Stimulated activated CD4-positive, alpha-beta T cell treated with anti-CD3 and anti-CD28 coated beads, Interleukin-4, amount 100 ng/mL, for 24 hours (primary cell): ENCODE data around the gene ZNF14.
"Not testable (repeated sequence)": the region's sequence is repeated elsewhere in the genome, so short reads cannot be mapped to it uniquely, and the experiment has no call there.

Source experiments
- DNase-seq: peaks from one replicate; pipeline ENCODE4 v3.0.0-alpha.2; 2020

ZNF14 gene

GRCh38 chr19:19746286-19747213, 13.6 kb upstream of the ZNF14 start:
- DNase-seq: no peak

GRCh38 chr19:19745496-19746285, 12.8 kb upstream of the ZNF14 start:
- no peak for DNase-seq

GRCh38 chr19:19744641-19745040, 11.7 kb upstream of the ZNF14 start:
- no peak for DNase-seq

- DNase-seq: not testable (repeated sequence)
These were observed 11.0 kb upstream of the ZNF14 start for GRCh38 chr19:19743921-19744320.

GRCh38 chr19:19743176-19743575, 10.3 kb upstream of the ZNF14 start:
- DNase-seq: no peak

- no peak for DNase-seq
These were observed 9.9 kb upstream of the ZNF14 start for GRCh38 chr19:19742773-19743172.

GRCh38 chr19:19741184-19741583, 8.3 kb upstream of the ZNF14 start:
- no peak for DNase-seq

- DNase-seq: no peak
These were observed 7.8 kb upstream of the ZNF14 start for GRCh38 chr19:19740755-19741154.

GRCh38 chr19:19738564-19738963, 5.7 kb upstream of the ZNF14 start:
- DNase-seq: no peak

GRCh38 chr19:19737559-19738332, 4.8 kb upstream of the ZNF14 start:
- DNase-seq: no peak

- DNase-seq: no peak
These were observed 11.0 kb downstream of the ZNF14 start for GRCh38 chr19:19721896-19722295.

- no peak for DNase-seq
These were observed 13.1 kb downstream of the ZNF14 start for GRCh38 chr19:19719798-19720197.

GRCh38 chr19:19711934-19712828, 20.7 kb downstream of the ZNF14 start:
- DNase-seq: no peak

GRCh38 chr19:19711306-19711933, 21.5 kb downstream of the ZNF14 start:
- DNase-seq: no peak

- DNase-seq: no peak
These were observed 22.4 kb downstream of the ZNF14 start for GRCh38 chr19:19710506-19710905.

GRCh38 chr19:19704836-19705235, 28.1 kb downstream of the ZNF14 start:
- DNase-seq: no peak

GRCh38 chr19:19700493-19700892, 32.4 kb downstream of the ZNF14 start:
- not testable (repeated sequence) for DNase-seq

- no peak for DNase-seq
These were observed 35.3 kb downstream of the ZNF14 start for GRCh38 chr19:19697589-19697988.

- no peak for DNase-seq
These were observed 36.5 kb downstream of the ZNF14 start for GRCh38 chr19:19696386-19696785.

- no peak for DNase-seq
These were observed 41.2 kb downstream of the ZNF14 start for GRCh38 chr19:19691683-19692082.

- DNase-seq: not testable (repeated sequence)
These were observed 43.9 kb downstream of the ZNF14 start for GRCh38 chr19:19689023-19689422.

GRCh38 chr19:19687090-19687489, 45.8 kb downstream of the ZNF14 start:
- DNase-seq: no peak
